HepG2 (cell line): Measurements from ENCODE around the gene NEU1. TPM values are rescaled to one million over a fixed set of nuclear protein-coding genes. Genes with fewer than 3 reads are reported as not detected.

Source experiments
- ATAC-seq: fragments of 200-7000 bp; cut with Tn5 transposase; 3 replicates; pipeline ENCODE4 v1.9.1; 2020; ENCODE audit warnings: mild to moderate bottlenecking, moderate library complexity
- Bru-seq: library from RNA; stranded (reverse); fragments of 400-500 nt; gene quantifications from one replicate; lab custom pipeline; 2021; lab: Mats Ljungman, UMichigan
- BruChase-seq, 2 experiments: library from RNA; stranded (reverse); fragments of 400-500 nt; gene quantifications; one replicate each; lab custom pipeline; 2021; lab: Mats Ljungman, UMichigan
- BruUV-seq: library from RNA; stranded (reverse); fragments of 400-500 nt; replicated peaks from 2 replicates; lab custom pipeline; 2021; lab: Mats Ljungman, UMichigan
- CTCF ChIA-PET: fragments of 300-600 bp; formaldehyde crosslinking; extraction: SDS; loops from one replicate; lab custom pipeline; 2021; ENCODE audit warnings: low total read pairs, inconsistent platforms, low intra/inter-chr PET ratio; lab: Yijun Ruan, JAX
- POLR2A ChIA-PET: fragments of 350-600 bp; sonication (Branson Sonifier 250); formaldehyde crosslinking; loops from one replicate; lab custom pipeline; 2020; ENCODE audit warnings: antibody characterized with exemption, inconsistent platforms; lab: Yijun Ruan, JAX
- DNase-seq: peaks from one replicate; pipeline ENCODE4 v3.0.0-alpha.2; 2015; ENCODE audit warnings: low spot score
- FAIRE-seq: peaks from 3 replicates; lab custom pipeline; 2011; peaks lifted over from hg19 to GRCh38; lab: Jason Lieb, UNC
- H2AFZ ChIP-seq: one replicate; pipeline ENCODE4 v1.6.1; 2011; ENCODE audit warnings: low read length, inconsistent platforms
- H3K27ac ChIP-seq: fragments of 300-600 bp; 3 replicates; pipeline ENCODE4 v1.8.0; 2011; ENCODE audit warnings: mixed run types, mild to moderate bottlenecking, mixed read lengths, low read length, inconsistent platforms; ENCODE audit not compliant: insufficient read depth; ENCODE audit errors: extremely low read length
- H3K27me3 ChIP-seq, 2 experiments: fragments of 200-600 bp in 1 of 2; 2 replicates in 1 of 2; 3 replicates in 1 of 2; pipeline versions ENCODE4 v1.6.0 to v1.8.0; 2011; ENCODE audit warnings: low read length in 2 of 2, mild to moderate bottlenecking in 2 of 2, moderate library complexity in 2 of 2, inconsistent platforms in 1 of 2; ENCODE audit not compliant: insufficient read depth in 2 of 2, control insufficient read depth in 1 of 2
- H3K36me3 ChIP-seq, 2 experiments: fragments of 200-600 bp in 1 of 2; replicated peaks in 1 of 2; 2 replicates in 1 of 2; 3 replicates in 1 of 2; pipeline versions ENCODE4 v1.5.1 to v1.8.0; 2011; ENCODE audit warnings: low read length in 2 of 2, inconsistent platforms in 1 of 2; ENCODE audit not compliant: insufficient read depth in 2 of 2, control insufficient read depth in 1 of 2
- H3K4me1 ChIP-seq: 2 replicates; pipeline ENCODE4 v1.5.1; 2012; ENCODE audit warnings: low read length, inconsistent platforms; ENCODE audit not compliant: insufficient read depth
- H3K4me2 ChIP-seq: 2 replicates; pipeline ENCODE4 v1.6.0; 2011; ENCODE audit warnings: low read depth, low read length, inconsistent platforms
- H3K4me3 ChIP-seq, 3 experiments: fragments of 200-600 bp in 1 of 3; sonication (generic), shearing (Covaris generic) in 1 of 3; replicated peaks in 1 of 3; 2 replicates each; pipeline ENCODE4 v1.5.1; 2011 to 2016; ENCODE audit warnings: low read length in 3 of 3, inconsistent platforms in 2 of 3, low read depth in 2 of 3, mild to moderate bottlenecking in 2 of 3, control low read depth in 1 of 3, mixed read lengths in 1 of 3; ENCODE audit not compliant: insufficient read depth in 1 of 3
- H3K79me2 ChIP-seq: one replicate; pipeline ENCODE4 v1.6.1; 2011; ENCODE audit warnings: low read length, inconsistent platforms; ENCODE audit not compliant: insufficient read depth
- H3K9ac ChIP-seq: 2 replicates; pipeline ENCODE4 v1.6.0; 2011; ENCODE audit warnings: mild to moderate bottlenecking, low read depth, low read length, inconsistent platforms; ENCODE audit not compliant: insufficient read depth
- H3K9me3 ChIP-seq: 2 replicates; pipeline ENCODE4 v1.5.1; 2012; ENCODE audit warnings: mild to moderate bottlenecking, low read length
- H4K20me1 ChIP-seq: 2 replicates; pipeline ENCODE4 v1.6.0; 2011; ENCODE audit warnings: inconsistent platforms, mild to moderate bottlenecking, low read length, moderate library complexity; ENCODE audit not compliant: insufficient read depth
- KMT2B ChIP-seq: IDR thresholded peaks from 2 replicates; pipeline ENCODE4 v1.6.1; 2016; ENCODE audit warnings: missing genetic modification reagents, missing compliant biosample characterization
- MXD4 ChIP-seq: IDR thresholded peaks from 2 replicates; pipeline ENCODE4 v1.6.1; 2016; ENCODE audit warnings: mild to moderate bottlenecking, missing biosample characterization, missing genetic modification reagents
- ZBTB40 ChIP-seq, 2 experiments: fragments of 450-650 bp in 1 of 2; sonication (generic) in 1 of 2; formaldehyde crosslinking in 1 of 2; IDR thresholded peaks; 2 replicates each; pipeline versions ENCODE4 v1.6.1 to v1.8.0; 2016 to 2022; ENCODE audit warnings: antibody characterized with exemption in 1 of 2, mild to moderate bottlenecking in 1 of 2, missing genetic modification reagents in 1 of 2
- ZNF12 ChIP-seq: sonication (generic); formaldehyde crosslinking; IDR thresholded peaks from 2 replicates; pipeline ENCODE4 v1.5.0; 2020; ENCODE audit warnings: missing genetic modification reagents
- ZNF160 ChIP-seq: sonication (generic); formaldehyde crosslinking; IDR thresholded peaks from 2 replicates; pipeline ENCODE4 v1.8.0; 2022; ENCODE audit warnings: mild to moderate bottlenecking, inconsistent platforms, missing genetic modification reagents
- ZNF678 ChIP-seq: sonication (generic); formaldehyde crosslinking; IDR thresholded peaks from 2 replicates; pipeline ENCODE4 v1.4.0; 2020; ENCODE audit warnings: mild to moderate bottlenecking, missing genetic modification reagents
- WGBS: methylation state at CpG from one replicate; pipeline ENCODE4 v1.1.6; 2017; ENCODE audit warnings: low lambda C conversion rate; 5-methylcytosine and 5-hydroxymethylcytosine counted together
- in situ Hi-C: cut with HindIII; loops from 2 replicates; pipeline ENCODE4 v1.10.0; 2017; ENCODE audit warnings: low pct_unique_long_range_greater_than_20kb; ENCODE audit not compliant: extremely low pct_ligation_motif_present
- intact Hi-C: fragments of 100-400 bp; cut with micrococcal nuclease; formaldehyde crosslinking; loops from one replicate; pipeline ENCODE4 v1.10.0; 2022; ENCODE audit not compliant: unreplicated experiment
- long read RNA-seq, 2 experiments: library from RNA in 1 of 2; library from polyadenylated mRNA in 1 of 2; stranded (forward) in 1 of 2; unstranded in 1 of 2; transcript quantifications; one replicate each; pipeline ENCODE4 v2.0.0, GENCODE V29; 2019 to 2022
- polyA minus RNA-seq, 3 experiments: library from RNA; depleted of rRNA, polyadenylated mRNA; stranded (reverse); fragments of >200 nt; gene quantifications; 2 replicates each; pipeline ENCODE4 v1.2.3, GENCODE V29; 2011; ENCODE audit warnings: low replicate concordance in 1 of 3
- polyA plus RNA-seq, 8 experiments: library from polyadenylated mRNA; depleted of rRNA in 3 of 8; stranded (reverse) in 7 of 8; unstranded in 1 of 8; fragments of >200 nt; fragmentation: Illumina TruSeq in 4 of 8; extraction: Trizol in 4 of 8; gene quantifications; 2 replicates each; pipeline versions ENCODE4 v1.2.1 to v1.2.3, GENCODE V29; 2011 to 2016; ENCODE audit warnings: low read depth in 4 of 8, missing spikeins in 1 of 8, mixed read lengths in 1 of 8; ENCODE audit not compliant: insufficient read depth in 1 of 8
- total RNA-seq, 5 experiments: library from RNA; depleted of rRNA; stranded (reverse); fragments of >200 nt; fragmentation: Illumina TruSeq; extraction: Trizol; gene quantifications; 2 replicates each; pipeline ENCODE4 v1.2.3, GENCODE V29; 2016; ENCODE audit warnings: low read depth in 1 of 5

NEU1 gene
- total RNA-seq (2016; rRNA removed; fragmentation: Illumina TruSeq; extraction: Trizol), result 139 and 297 TPM in 2 replicates
- 49.1 and 49.3 TPM in 2 replicates for total RNA-seq (2016; cell fraction: cytosol; rRNA removed; fragmentation: Illumina TruSeq; extraction: Trizol; ENCODE audit: low read depth)
- total RNA-seq (2016; cell fraction: insoluble cytoplasmic fraction; rRNA removed; fragmentation: Illumina TruSeq; extraction: Trizol), result 132 and 314 TPM in 2 replicates
- total RNA-seq (2016; cell fraction: membrane; rRNA removed; fragmentation: Illumina TruSeq; extraction: Trizol), result 93.8 and 98.2 TPM in 2 replicates
- total RNA-seq (2016; cell fraction: nucleus; rRNA removed; fragmentation: Illumina TruSeq; extraction: Trizol), result 237 and 274 TPM in 2 replicates
- polyA plus RNA-seq (2011; rRNA removed), result 202 and 215 TPM in 2 replicates
- 195 and 257 TPM in 2 replicates for polyA plus RNA-seq (2011; cell fraction: cytosol; rRNA removed)
- 110 and 111 TPM in 2 replicates for polyA plus RNA-seq (2011; cell fraction: nucleus; rRNA removed)
- 88.7 and 96.9 TPM in 2 replicates for polyA plus RNA-seq (2012)
- 46.5 and 46.6 TPM in 2 replicates for polyA plus RNA-seq (2016; cell fraction: cytosol; fragmentation: Illumina TruSeq; extraction: Trizol; ENCODE audit: low read depth)
- 114 and 120 TPM in 2 replicates for polyA plus RNA-seq (2016; cell fraction: insoluble cytoplasmic fraction; fragmentation: Illumina TruSeq; extraction: Trizol; ENCODE audit: low read depth)
- 67.2 and 70.7 TPM in 2 replicates for polyA plus RNA-seq (2016; cell fraction: membrane; fragmentation: Illumina TruSeq; extraction: Trizol; ENCODE audit: low read depth)
- 367 and 386 TPM in 2 replicates for polyA plus RNA-seq (2016; cell fraction: nucleus; fragmentation: Illumina TruSeq; extraction: Trizol; ENCODE audit: insufficient read depth, low read depth)
- 35.2 and 243 TPM in 2 replicates for polyA minus RNA-seq (2011; rRNA and poly(A)+ RNA removed; ENCODE audit: low replicate concordance)
- polyA minus RNA-seq (2011; cell fraction: cytosol; rRNA and poly(A)+ RNA removed), result 76.7 and 85.5 TPM in 2 replicates
- 40.9 and 43.8 TPM in 2 replicates for polyA minus RNA-seq (2011; cell fraction: nucleus; rRNA and poly(A)+ RNA removed)
- Bru-seq, nascent RNA, result percentile 97 among the genes with signal in this experiment
- BruChase-seq, experiment 1, labeled RNA remaining after a 6-hour chase, result percentile 98 among the genes with signal in this experiment
- percentile 96 among the genes with signal in this experiment for BruChase-seq, experiment 2, labeled RNA remaining after a 2-hour chase
- long read RNA-seq, experiment 1, transcript NEU1-206 (6 exons, 2,045 nt), result major isoform, 406 of 467 reads
- long read RNA-seq, experiment 1, partial matches to known transcripts, result 46 of 467 reads
- long read RNA-seq, experiment 1, other reads (novel, unspliced or antisense), result 11 of 467 reads
- long read RNA-seq, experiment 2, transcript NEU1-206 (6 exons, 2,045 nt), result major isoform, 412 of 561 reads
- long read RNA-seq, experiment 2, partial matches to known transcripts, result 92 of 561 reads
- long read RNA-seq, experiment 2, other reads (novel, unspliced or antisense), result 56 of 561 reads

GRCh38 chr6:31862344-31863235, at the start of gene NEU1:
TSS of gene NEU1 (minus strand) at chr6:31862821. CDS start at chr6:31862776, 45 bp downstream.
- no TSS peak for BruUV-seq
- CTCF ChIA-PET, result no interaction called here
- WGBS, result under 1% methylated on average over 40 of the region's 64 CpGs
- peak; percentile 87 for FAIRE-seq
- in situ Hi-C loops (no loop called here), intact Hi-C loops (loop anchor here (1.0 to 2.0 kb wide), 2 partner anchors 28 to 90 kb away; no protein-coding TSS in a partner anchor)
- Histone ChIP-seq H3K4me3 (peak within 1 kb of the TSS; percentile 75 to 99 (median 84)), H3K27me3 (no peaks in the 10 kb centered on the region; a peak in 1 of 5 replicates), H3K27ac (peak within 1 kb of the TSS; percentile 92), H3K9me3 (no peaks in the 10 kb centered on the region), H3K4me2 (peak within 1 kb of the TSS; percentile 99), H3K4me1 (peaks cover 68% of the 10 kb centered on the region), H4K20me1 (no peaks in the 10 kb centered on the region), H3K36me3 (peaks cover 6 to 29% of the 10 kb centered on the region in 2 experiments; a peak in 4 of 5 replicates), H3K9ac (peak within 1 kb of the TSS; percentile 89), H3K79me2 (peaks cover 35% of the 10 kb centered on the region), H2AFZ (no peak within 1 kb of the TSS)
- peak; percentile 100 for DNase-seq
- POLR2A ChIA-PET, result interaction anchor here (0.6 to 5.4 kb wide), 58 partner anchors 9 to 1109 kb away, joined by 3 to 264 read pairs (median 6); partner anchors contain the start of genes ABHD16A, AIF1, APOM and ATF6B
- peak; percentile 81 for ATAC-seq
- 0 out of 2 replicates have a peak, but pooled peaks have one; percentile 62 for TF ChIP-seq ZNF160 (CRISPR knock-in tag)
- TF ChIP-seq ZBTB40 (IDR thresholded peaks at IDR 0.05), result no peak
- TF ChIP-seq ZBTB40 (CRISPR knock-in tag; IDR thresholded peaks at IDR 0.05), result peak; percentile 49; the same call in 1 of the 2 replicates
- TF ChIP-seq MXD4 (CRISPR knock-in tag), result peak; percentile 75
- peak; percentile 74 for TF ChIP-seq ZNF12 (CRISPR knock-in tag)
- no peak; the same call in 1 of the 2 replicates for TF ChIP-seq ZNF678
- peak; percentile 52 for TF ChIP-seq KMT2B (CRISPR knock-in tag)
